Tibial artery (tissue), 4 donors: ENCODE data around the gene RABGAP1L.
A peak's percentile ranks its signal among the peaks of the same experiment; 100 is the strongest.
"Not testable (repeated sequence)": the region's sequence is repeated elsewhere in the genome, so short reads cannot be mapped to it uniquely, and the experiment has no call there.

Source experiments
- DNase-seq, 2 donors: peaks; one replicate each; pipeline ENCODE4 v3.0.0-alpha.2; 2019
- H3K27ac ChIP-seq, 2 donors: fragments of 200-600 bp; sonication (generic) in 1 of 2; 1 replicate in 1 of 2; 2 replicates in 1 of 2; pipeline ENCODE4 v1.5.1; 2018 to 2019; ENCODE audit warnings: mild to moderate bottlenecking in 1 of 2
- H3K27me3 ChIP-seq, 2 donors: fragments of 200-600 bp; sonication (generic) in 1 of 2; one replicate each; pipeline versions ENCODE4 v1.5.1 to v1.6.0; 2016 to 2019
- H3K36me3 ChIP-seq, 3 donors: fragments of 200-600 bp; sonication (generic) in 2 of 3; one replicate each; pipeline ENCODE4 v1.5.1; 2016 to 2019; ENCODE audit warnings: mild to moderate bottlenecking in 2 of 3
- H3K4me1 ChIP-seq, 4 donors: fragments of 200-600 bp; sonication (generic) in 2 of 4; 1 replicate in 3 of 4; 2 replicates in 1 of 4; pipeline ENCODE4 v1.5.1; 2016 to 2019
- H3K4me3 ChIP-seq, 2 donors: fragments of 200-600 bp; sonication (generic) in 1 of 2; 1 replicate in 1 of 2; 2 replicates in 1 of 2; pipeline ENCODE4 v1.5.1; 2018 to 2019; ENCODE audit warnings: mild to moderate bottlenecking in 2 of 2
- H3K9me3 ChIP-seq, 3 donors: fragments of 200-600 bp; sonication (generic) in 1 of 3; one replicate each; pipeline ENCODE4 v1.5.1; 2016 to 2019
- intact Hi-C: fragments of 100-400 bp; cut with DNase I; formaldehyde crosslinking; loops from one replicate; pipeline ENCODE4 v1.15.0; 2023; ENCODE audit warnings: low total_unique reads
- TF ChIP-seq, protein P1 (sequence below), 2 experiments: fragments of 200-600 bp in 1 of 2; fragments of 450-650 bp in 1 of 2; IDR thresholded peaks; one replicate each; pipeline ENCODE4 v1.5.1; 2017 to 2019; ENCODE audit warnings: antibody characterized with exemption in 2 of 2, mild to moderate bottlenecking in 1 of 2, moderate library complexity in 1 of 2

RABGAP1L gene

DNA sequence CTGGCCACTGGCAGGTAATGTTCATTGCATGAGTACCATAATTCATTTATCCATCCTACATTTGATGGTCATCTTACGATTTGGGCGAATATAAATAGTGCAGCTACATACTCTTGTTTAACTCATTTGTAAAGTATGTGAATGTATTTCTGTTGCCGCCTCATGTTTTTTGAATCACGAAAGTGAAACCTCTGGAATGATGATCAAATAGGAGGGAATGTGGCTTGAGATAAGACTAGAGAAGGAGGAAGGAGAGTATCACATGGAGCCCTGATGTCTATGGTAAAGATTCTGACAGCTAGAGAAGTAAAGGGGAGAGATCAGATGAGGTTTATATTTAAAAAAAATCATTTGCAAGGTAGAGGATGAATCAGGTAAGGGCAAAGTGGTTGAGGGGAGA is 855.9 kb downstream of the RABGAP1L start:
- no peaks in the 10 kb centered on the region for H3K27me3 ChIP-seq
- H3K4me3 ChIP-seq = no peak overlapping the region
- H3K27ac ChIP-seq = no peak overlapping the region
- H3K36me3 ChIP-seq = peaks cover 69 to 81% (median 75%) of the 10 kb centered on the region in 3 donors
- no peaks in the 10 kb centered on the region for H3K4me1 ChIP-seq
- intact Hi-C loops = no loop called here
- no peaks in the 10 kb centered on the region for H3K9me3 ChIP-seq
- DNase-seq = no peak
- TF ChIP-seq, protein P1, sequence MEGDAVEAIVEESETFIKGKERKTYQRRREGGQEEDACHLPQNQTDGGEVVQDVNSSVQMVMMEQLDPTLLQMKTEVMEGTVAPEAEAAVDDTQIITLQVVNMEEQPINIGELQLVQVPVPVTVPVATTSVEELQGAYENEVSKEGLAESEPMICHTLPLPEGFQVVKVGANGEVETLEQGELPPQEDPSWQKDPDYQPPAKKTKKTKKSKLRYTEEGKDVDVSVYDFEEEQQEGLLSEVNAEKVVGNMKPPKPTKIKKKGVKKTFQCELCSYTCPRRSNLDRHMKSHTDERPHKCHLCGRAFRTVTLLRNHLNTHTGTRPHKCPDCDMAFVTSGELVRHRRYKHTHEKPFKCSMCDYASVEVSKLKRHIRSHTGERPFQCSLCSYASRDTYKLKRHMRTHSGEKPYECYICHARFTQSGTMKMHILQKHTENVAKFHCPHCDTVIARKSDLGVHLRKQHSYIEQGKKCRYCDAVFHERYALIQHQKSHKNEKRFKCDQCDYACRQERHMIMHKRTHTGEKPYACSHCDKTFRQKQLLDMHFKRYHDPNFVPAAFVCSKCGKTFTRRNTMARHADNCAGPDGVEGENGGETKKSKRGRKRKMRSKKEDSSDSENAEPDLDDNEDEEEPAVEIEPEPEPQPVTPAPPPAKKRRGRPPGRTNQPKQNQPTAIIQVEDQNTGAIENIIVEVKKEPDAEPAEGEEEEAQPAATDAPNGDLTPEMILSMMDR (IDR thresholded peaks at IDR 0.05) = no peak

DNA sequence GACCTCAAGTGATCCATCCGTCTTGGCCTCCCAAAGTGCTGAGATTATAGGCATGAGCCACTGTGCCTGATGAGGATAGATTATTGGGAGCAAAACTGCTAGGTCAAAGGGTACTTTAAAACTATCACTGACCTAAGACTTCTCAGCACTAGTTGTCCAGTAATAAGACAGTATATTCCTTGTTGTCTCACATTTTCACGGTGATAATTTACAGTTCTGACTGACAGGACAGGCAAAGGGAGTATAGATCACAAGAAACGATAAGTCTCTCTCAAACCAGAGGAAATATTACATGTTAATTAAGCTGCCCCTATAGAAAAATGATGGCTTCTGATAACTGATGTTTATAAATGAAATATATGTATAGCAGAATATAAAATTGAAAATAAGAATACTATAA is 860.2 kb downstream of the RABGAP1L start:
- DNase-seq = no peak
- peaks cover 0 to 20% (median 7%) of the 10 kb centered on the region in 4 donors for H3K4me1 ChIP-seq
- no peak overlapping the region for H3K4me3 ChIP-seq
- intact Hi-C loops = no loop called here
- no peaks in the 10 kb centered on the region for H3K27me3 ChIP-seq
- H3K36me3 ChIP-seq = peaks cover 28 to 40% (median 38%) of the 10 kb centered on the region in 3 donors
- H3K27ac ChIP-seq = no peak overlapping the region
- H3K9me3 ChIP-seq = no peaks in the 10 kb centered on the region
- TF ChIP-seq, protein P1 (IDR thresholded peaks at IDR 0.05) = no peak

GRCh38 chr1:175023043-175023921 is 864.0 kb downstream of the RABGAP1L start, which contains the start of gene MRPS14:
Gene MRPS14, minus strand, starts transcription at chr1:175023425. Its CDS starts 17 bp downstream, at chr1:175023408.
- peak; percentile 98 to 99 for DNase-seq
- Histone ChIP-seq H3K9me3 (no peaks in the 10 kb centered on the region), H3K27me3 (no peaks in the 10 kb centered on the region), H3K4me1 (peaks cover 0 to 20% (median 7%) of the 10 kb centered on the region in 4 donors), H3K4me3 (peak within 1 kb of the TSS; percentile 76 to 95), H3K27ac (peak within 1 kb of the TSS; percentile 80 to 86), H3K36me3 (peaks cover 0 to 2% (median 2%) of the 10 kb centered on the region in 3 donors)
- TF ChIP-seq, protein P1 (IDR thresholded peaks at IDR 0.05) = no peak
- intact Hi-C loops = no loop called here

- H3K27me3 ChIP-seq, H3K36me3 ChIP-seq, H3K9me3 ChIP-seq, intact Hi-C loops, DNase-seq: not testable (repeated sequence)
- peak overlapping the region; percentile 80 to 86 for H3K27ac ChIP-seq
- peaks cover 0 to 20% (median 7%) of the 10 kb centered on the region in 4 donors for H3K4me1 ChIP-seq
- peak overlapping the region; percentile 76 to 95 for H3K4me3 ChIP-seq
Observed at GRCh38 chr1:175023922-175024242, 864.6 kb downstream of the RABGAP1L start.

GRCh38 chr1:175024773-175025172 is 865.5 kb downstream of the RABGAP1L start:
- Histone ChIP-seq H3K9me3 (no peaks in the 10 kb centered on the region), H3K27me3 (no peaks in the 10 kb centered on the region), H3K4me3 (no peak overlapping the region), H3K36me3 (no peaks in the 10 kb centered on the region), H3K27ac (no peak overlapping the region), H3K4me1 (peaks cover 0 to 20% (median 7%) of the 10 kb centered on the region in 4 donors)
- TF ChIP-seq, protein P1 (IDR thresholded peaks at IDR 0.05) = no peak
- no peak for DNase-seq
- intact Hi-C loops = no loop called here

DNA sequence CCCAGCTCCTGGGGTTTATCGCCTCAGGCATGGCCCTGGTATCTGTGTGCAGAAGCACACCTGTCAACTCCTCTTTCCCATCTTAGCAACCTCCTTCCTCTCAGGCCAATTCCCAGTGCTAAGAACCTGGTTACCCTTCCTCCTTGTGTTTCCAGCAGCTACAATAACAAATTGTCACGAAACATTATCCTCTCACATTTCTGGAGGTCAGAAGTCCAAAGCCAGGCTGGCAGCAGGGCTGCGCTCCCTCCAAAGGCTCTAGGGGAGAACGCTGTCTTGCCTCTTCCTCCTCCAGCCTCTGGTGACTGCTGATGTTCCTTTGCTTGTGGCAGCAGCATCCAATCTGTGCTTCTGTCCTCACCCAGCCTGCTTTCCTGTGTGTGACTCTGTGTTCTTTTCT is 874.6 kb downstream of the RABGAP1L start:
- H3K4me3 ChIP-seq = no peak overlapping the region
- TF ChIP-seq, protein P1 (IDR thresholded peaks at IDR 0.05) = no peak
- no peaks in the 10 kb centered on the region for H3K36me3 ChIP-seq
- no peaks in the 10 kb centered on the region for H3K27me3 ChIP-seq
- no peak for DNase-seq
- H3K9me3 ChIP-seq = no peaks in the 10 kb centered on the region
- no peaks in the 10 kb centered on the region for H3K4me1 ChIP-seq
- intact Hi-C loops = loop anchor here (5.0 to 10.0 kb wide), 2 partner anchors 83 to 291 kb away; no protein-coding TSS in a partner anchor
- H3K27ac ChIP-seq = no peak overlapping the region
